IgD-negative memory B cell (primary cell): Measurements from ENCODE around the gene DAPK2. TPM values are rescaled to one million over a fixed set of nuclear protein-coding genes. Genes with fewer than 3 reads are reported as not detected.

Experiments
- H3K27ac Mint-ChIP-seq, 3 donors: one replicate each; pipeline ENCODE4 v1.8.0; 2020 to 2022; ENCODE audit warnings: mild to moderate bottlenecking in 3 of 3, mixed read lengths in 3 of 3, moderate library complexity in 1 of 3
- H3K27me3 Mint-ChIP-seq: one replicate; pipeline ENCODE4 v1.8.0; 2021; ENCODE audit warnings: mixed read lengths
- H3K36me3 Mint-ChIP-seq: one replicate; pipeline ENCODE4 v1.8.0; 2020; ENCODE audit warnings: mild to moderate bottlenecking, mixed read lengths
- H3K4me1 Mint-ChIP-seq, 3 donors: one replicate each; pipeline ENCODE4 v1.8.0; 2020 to 2022; ENCODE audit warnings: mixed read lengths in 3 of 3, mild to moderate bottlenecking in 1 of 3
- H3K4me3 Mint-ChIP-seq, 4 donors: one replicate each; pipeline ENCODE4 v1.8.0; 2020 to 2022; ENCODE audit warnings: mild to moderate bottlenecking in 4 of 4, mixed read lengths in 4 of 4, moderate library complexity in 3 of 4
- H3K9me3 Mint-ChIP-seq, 3 donors: one replicate each; pipeline ENCODE4 v1.8.0; 2020 to 2021; ENCODE audit warnings: mixed read lengths in 3 of 3, mild to moderate bottlenecking in 1 of 3
- polyA plus RNA-seq: library from polyadenylated mRNA; unstranded; fragments of 300-500 nt; fragmentation: Illumina TruSeq; gene quantifications from one replicate; pipeline ENCODE4 v1.2.3, GENCODE V29; 2021

DAPK2 gene
- polyA plus RNA-seq, 1 donor from 2014 or later: 7.7 TPM

DNA sequence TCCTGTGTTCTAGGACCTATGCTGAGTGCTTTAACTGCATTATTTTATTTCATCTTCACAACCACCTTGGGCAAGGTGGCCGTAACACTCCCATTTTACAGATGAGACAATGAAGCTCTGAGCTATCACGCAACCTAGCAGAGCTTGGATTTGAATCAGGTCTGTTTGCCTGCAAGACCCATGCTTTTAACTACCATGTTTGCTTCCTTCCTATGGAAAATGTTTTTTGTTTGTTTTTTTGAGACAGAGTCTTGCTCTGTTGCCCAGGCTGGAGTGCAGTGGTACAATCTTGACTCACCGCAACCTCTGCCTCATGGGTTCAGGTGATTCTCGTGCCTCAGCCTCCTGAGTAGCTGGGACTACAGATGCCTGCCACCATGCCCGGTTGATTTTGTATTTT, 187.8 kb downstream of the DAPK2 start:
- H3K9me3 Mint-ChIP-seq: no peaks in the 10 kb centered on the region
- peak overlapping the region in 1 of 4 donors; percentile 4 for H3K4me3 Mint-ChIP-seq
- peak overlapping the region in 2 of 3 donors; percentile 67 to 88 for H3K27ac Mint-ChIP-seq
- H3K36me3 Mint-ChIP-seq: no peaks in the 10 kb centered on the region
- peaks cover 12 to 31% (median 20%) of the 10 kb centered on the region in 3 donors for H3K4me1 Mint-ChIP-seq
- no peaks in the 10 kb centered on the region for H3K27me3 Mint-ChIP-seq

DNA sequence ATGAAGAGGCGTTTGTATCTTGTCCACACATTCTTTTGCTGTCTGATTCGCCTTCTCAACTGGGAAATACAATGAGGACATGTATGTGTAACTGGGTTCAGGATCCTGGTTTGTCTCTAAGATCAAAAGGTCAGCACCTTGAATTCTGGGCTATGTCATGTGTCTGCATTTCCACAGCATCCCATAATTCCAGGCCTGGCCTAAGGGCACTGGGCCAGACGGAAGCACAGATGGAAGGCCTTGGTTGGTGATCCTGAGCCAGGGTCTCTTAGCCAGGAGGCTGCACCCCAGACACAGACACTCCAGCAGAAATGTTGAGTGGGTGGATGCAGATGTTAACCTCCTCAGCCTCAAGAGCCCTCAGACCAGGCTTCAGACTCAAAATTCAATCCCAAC, 188.8 kb downstream of the DAPK2 start:
- H3K36me3 Mint-ChIP-seq: no peaks in the 10 kb centered on the region
- H3K27me3 Mint-ChIP-seq: no peaks in the 10 kb centered on the region
- peaks cover 12 to 29% (median 20%) of the 10 kb centered on the region in 3 donors for H3K4me1 Mint-ChIP-seq
- no peaks in the 10 kb centered on the region for H3K9me3 Mint-ChIP-seq
- peak overlapping the region in 2 of 3 donors; percentile 10 to 16 for H3K27ac Mint-ChIP-seq
- H3K4me3 Mint-ChIP-seq: no peak overlapping the region

Other genes with a start within 250 kb of the DAPK2 start
- 35.2 TPM for gene HERC1, start 212.5 kb downstream of the DAPK2 start, polyA plus RNA-seq
- gene CIAO2A, start 47.4 kb upstream of the DAPK2 start, polyA plus RNA-seq: 218 TPM
- gene SNX1, start 49.5 kb upstream of the DAPK2 start, polyA plus RNA-seq: 59.6 TPM
- 55.3 TPM for gene SNX22, start 105.2 kb upstream of the DAPK2 start, polyA plus RNA-seq
- 591 TPM for gene PPIB, start 116.5 kb upstream of the DAPK2 start, polyA plus RNA-seq